Stimulated activated CD4-positive, alpha-beta T cell treated with anti-CD3 and anti-CD28 coated beads, Interleukin-2, amount 100 ng/mL, for 4 hours (primary cell): ENCODE results near the gene BBX.
"Not testable (repeated sequence)": the region's sequence is repeated elsewhere in the genome, so short reads cannot be mapped to it uniquely, and the experiment has no call there.

Experiments used
- DNase-seq: peaks from one replicate; pipeline ENCODE4 v3.0.0-alpha.2; 2020; ENCODE audit warnings: low read depth

Gene BBX

DNA sequence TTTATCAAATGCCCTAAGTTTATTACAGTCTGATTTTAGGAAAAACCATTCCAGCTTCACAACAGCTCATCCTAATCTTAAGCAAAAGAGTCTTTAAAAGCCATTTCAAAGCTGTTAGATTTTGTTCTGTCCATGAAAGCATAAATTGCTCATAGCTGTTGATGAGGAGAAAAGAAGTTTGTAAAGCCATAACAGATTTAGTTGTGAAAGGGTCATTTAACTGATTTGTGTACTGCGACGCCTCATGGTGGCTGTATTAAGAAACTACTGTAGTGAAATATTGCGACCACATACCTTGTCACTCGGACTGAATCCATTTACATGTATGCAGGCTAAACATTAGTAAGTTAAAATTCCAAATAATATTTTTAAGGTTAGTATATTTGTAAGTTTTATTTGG is 20.9 kb downstream of the BBX start:
- DNase-seq, result no peak

DNA sequence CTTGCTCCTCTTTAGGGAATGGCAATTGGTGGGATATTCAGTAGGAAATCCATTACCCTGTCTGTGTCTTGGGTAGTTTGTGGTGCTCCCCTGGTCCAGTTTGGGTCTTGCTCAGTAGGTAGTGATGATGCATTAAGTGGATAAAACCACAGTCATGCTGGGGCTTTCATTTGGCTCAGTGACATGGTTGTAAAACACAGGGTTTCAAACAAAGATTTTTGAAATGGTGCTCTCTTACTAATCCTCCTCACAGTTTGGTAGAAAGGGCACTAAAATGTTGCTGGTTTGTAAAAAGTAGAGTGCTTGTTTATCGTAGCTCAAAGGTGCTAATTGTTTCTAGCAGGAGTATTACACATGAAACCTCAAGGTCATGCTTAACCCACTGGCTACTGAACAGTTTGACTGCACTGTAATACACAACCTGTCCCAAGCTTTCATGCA is 22.9 kb downstream of the BBX start:
- DNase-seq, result no peak

DNA sequence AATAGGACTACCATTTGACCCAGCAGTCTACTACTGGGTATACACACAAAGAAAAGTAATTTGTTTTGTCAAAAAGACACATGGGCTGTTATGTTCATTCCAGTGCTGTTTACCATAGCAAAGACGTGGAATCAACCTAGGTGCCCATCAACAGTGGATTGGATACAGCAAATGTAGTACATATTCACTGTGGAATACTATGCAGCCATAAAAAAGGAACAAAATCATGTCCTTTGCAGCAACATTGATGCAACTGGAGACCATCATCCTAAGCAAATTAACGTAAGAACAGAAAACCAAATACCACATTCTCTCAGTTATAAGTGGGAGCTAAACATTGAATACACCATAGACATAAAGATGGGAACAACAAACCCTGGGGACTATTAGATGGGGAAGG is 25.8 kb downstream of the BBX start:
- DNase-seq, result no peak

DNA sequence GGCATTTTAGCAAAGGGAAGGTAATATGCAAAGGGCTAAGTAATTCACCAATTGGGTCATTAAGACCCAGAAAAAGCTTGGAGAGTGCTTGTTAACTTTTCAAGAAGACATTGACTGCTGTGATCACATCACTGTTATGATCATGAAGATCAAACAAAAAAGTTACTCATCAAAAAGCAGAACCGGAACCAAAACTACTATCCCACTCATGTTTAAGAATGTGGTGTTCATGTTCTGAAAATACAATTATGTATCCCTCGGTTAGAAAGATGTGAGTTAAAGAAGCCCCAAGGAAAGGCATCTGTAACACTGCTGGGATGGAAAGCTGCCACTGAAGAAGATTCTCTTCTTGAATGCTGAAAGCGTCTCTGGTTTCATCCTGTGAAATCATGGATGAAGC is 32.6 kb downstream of the BBX start:
- DNase-seq, result no peak

DNA sequence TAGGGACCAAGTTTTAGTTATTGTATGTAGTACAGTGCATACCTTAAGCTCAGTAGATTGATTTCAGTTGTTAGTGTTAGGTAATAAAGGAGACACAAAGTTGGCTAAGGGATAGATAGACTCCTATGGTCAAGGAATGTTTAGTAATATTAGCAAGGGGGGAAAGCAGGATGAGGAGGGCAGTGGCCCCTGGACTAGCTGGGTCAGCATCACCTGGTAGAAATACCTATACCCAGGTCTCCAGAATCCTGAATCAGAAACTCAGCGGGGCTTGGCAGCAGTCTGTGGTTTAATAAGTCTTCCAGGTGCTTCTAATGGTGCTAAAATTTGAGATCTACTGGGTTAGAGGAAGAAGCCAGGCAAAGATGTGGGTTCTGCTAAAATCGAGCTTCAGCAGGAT is 35.0 kb downstream of the BBX start:
- no peak for DNase-seq

DNA sequence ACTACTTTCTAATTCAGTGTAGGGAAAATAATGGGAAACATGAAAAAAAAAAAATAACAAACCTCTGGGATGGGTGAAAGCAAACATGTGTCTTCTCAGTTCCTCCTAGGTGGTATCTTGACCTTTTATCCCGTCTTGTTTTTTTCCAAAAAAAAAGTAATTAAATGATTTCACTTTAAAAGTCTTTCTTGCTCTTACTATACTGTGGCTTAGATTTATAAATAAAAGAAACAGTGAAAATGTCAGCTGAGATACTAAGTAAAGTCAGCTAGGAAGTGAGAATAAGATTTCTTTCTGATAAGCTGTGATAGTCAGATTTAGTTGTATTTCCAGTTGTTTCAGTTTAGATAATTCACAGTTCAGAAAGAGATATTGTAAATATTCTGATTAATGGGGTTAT is 37.4 kb downstream of the BBX start:
- DNase-seq, result no peak

DNA sequence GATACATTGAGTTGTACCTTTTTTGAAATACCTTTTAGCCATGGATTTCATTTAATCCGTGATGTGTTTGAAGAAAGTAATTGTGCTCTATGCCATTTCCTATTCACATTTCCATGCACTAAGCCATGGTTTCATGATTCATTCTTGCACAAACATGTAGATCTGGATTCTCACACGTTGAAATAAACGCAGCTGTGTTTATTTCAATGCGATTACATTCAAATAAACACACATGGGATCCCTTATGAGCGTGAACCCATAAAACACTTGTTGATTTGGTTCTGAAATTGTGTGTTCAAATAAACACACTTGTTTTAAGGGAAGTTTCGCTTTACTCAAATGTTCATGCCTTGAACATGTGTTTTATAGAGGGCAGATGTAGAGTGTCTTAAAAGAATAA is 39.2 kb downstream of the BBX start:
- DNase-seq, result no peak

DNA sequence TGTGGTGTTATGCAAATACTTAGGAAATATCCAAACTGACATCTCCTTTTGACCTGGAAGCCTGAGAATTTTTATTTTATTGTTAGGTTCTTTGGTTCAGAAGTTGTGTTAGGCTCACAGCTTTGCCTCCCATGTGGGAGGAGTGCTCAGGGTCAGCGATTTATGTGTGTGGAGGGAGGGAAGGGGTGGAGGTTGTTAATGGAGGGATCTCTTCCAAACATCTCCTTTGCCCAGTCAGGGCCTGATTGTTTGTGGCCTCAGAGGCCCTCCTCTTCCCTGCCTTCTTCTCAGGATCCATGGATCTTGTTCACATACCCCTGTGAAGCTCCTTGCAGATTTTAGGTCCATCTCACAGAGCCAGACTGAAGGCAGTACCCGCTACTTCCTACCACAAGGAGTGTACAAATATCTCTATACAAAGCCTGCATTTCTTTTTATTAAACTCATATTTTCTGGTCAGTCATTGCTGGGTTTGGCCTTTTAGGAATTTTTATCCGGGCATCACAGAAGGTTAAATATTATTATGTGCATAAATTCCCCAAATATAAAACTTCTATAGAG is 40.3 kb downstream of the BBX start:
- no peak for DNase-seq

DNA sequence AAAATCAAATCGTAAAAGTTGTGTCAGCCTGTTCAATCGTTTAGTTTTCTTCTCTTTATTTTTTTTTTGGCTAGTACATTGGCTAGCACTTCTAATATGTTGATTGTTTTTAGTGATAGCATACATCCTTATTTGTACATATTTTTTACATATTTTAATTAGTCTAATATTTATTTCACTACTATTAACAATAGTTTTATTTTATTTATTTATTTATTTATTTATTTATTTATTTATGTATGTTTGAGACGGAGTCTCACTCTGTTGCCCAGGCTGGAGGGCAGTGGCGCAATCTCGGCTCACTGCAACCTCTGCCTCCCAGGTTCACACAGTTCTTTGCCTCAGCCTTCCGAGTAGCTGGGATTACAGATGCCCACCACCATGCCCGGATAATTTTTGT is 42.5 kb downstream of the BBX start:
- not testable (repeated sequence) for DNase-seq

DNA sequence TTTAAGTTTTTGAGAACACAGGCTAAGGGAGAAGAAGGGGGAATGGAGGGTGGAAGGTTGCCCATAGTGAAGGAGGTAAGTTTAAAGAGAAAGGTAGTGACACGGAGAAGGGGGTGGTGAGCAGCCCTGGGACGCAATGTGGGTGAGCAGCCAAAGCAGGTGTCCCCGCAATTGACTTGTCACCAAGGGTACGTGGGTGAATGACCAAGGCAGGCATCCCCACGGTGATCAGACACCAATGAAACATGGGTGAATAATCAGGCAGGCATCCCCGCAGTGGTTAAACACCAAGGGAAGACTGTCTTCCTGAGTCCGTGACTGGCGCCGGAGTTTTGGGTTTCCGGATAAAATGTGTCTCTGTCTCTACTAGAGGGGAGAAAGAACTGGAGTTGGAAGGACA is 48.3 kb downstream of the BBX start:
- DNase-seq, result not testable (repeated sequence)

DNA sequence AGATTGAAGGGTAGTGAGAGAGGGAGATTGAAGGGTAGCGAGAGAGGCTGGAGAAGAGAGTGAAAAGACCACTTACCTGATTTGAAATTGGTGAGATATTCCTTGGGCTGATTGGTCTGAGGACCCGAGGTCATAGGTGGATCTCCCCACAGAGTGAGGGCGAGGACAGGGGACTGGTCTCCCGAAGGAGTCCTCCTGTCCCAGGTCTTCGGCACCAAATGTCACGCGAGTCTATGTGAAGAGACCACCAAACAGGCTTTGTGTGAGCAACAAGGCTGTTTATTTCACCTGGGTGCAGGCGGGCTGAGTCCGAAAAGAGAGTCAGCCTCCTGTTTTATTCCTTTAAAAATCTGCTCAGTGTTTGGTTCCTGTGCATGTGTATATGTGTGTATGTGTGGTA is 48.7 kb downstream of the BBX start:
- DNase-seq, result not testable (repeated sequence)

DNA sequence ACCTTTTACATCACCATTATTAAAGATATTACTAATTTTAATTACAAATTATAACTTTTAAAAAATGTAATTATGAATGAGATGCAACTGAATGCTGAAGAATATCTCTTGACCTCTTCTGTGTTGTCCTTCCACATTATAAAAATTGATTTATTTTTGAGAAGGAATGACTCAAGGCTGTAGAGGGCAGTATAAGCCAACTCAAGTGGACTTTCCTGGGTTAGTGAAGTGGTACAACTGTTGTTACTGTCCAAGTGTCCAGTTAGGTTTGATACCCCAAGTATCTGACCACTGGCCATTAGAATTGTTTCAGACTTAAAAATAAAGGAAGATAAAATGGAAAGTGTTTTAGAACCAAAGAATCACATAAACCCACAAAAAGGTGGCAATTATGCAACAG is 51.9 kb downstream of the BBX start:
- no peak for DNase-seq

DNA sequence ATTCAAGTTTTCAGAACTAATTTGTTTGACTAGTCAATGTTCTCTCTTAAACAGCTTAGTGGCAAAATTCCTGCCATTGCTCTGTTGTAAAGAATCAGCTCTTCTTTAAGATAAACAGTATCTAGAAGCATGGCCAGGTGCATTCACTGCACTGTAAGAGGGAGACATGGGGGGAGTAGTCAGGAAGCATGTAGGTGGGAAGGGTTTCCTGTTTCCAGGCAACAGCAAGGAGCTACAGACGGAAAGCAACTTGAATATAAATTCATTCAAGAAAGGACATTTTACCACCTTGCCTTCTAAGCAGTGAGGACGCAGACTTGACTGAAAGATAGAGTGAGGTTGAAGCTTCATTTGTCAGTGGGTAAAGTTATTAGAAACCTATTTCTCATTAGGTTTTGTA is 55.3 kb downstream of the BBX start:
- no peak for DNase-seq

DNA sequence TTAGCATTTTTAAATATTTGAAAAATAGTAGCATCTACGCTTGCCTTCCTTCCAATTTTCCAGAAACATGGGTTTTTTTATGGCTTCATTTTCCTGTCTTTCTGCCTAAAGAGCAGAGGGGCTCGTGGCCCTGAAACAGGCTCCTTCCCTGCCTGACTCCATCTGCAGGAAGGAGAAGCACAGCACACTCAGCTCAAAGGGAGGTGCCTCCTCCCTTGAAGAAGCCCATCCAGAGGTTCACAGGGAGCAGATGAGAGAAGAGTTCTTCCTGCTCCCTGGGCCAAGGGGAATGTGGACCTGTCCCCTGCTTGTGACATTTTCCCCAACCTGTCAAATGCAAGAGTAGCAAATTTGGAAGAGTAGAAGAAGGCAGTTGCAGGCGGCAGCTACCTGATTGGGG is 55.8 kb downstream of the BBX start:
- DNase-seq, result no peak

DNA sequence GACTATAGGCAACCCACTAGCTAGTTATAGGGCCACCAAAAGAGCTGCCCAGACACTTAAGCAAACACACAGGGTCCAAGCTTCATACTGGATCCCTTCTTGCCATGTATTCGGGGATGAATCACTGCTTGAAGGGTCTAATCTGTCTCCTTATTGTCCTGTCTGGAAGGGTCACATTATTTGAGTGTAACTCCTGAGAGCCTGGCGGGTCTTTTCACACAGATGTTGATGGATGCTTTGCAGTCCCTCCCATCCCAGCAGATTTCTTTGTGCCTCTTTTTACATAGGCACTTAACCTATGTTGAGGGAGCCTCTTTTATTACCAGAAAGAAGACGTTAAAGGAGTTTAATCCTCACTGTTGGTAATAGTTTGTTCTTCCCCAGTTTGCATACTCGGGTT is 56.6 kb downstream of the BBX start:
- DNase-seq, result no peak

DNA sequence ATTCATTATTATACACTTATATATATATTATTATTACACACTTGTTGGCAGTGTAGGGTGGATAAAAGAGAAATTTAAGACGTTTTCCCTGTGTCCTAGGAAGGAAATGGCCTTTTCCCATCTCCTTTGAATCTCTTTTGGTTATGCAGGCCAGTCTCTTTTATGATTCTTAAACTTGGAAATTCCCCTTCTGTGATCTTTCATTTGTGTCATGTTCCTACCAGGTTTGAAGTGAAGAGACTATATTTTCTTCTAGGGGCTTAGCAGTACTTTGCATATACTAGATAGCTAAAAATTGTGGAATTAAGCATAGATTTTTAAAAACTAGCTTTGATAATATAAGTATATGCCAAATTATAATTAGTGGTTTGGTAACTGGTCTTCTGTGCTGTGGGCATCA is 58.5 kb downstream of the BBX start:
- no peak for DNase-seq

DNA sequence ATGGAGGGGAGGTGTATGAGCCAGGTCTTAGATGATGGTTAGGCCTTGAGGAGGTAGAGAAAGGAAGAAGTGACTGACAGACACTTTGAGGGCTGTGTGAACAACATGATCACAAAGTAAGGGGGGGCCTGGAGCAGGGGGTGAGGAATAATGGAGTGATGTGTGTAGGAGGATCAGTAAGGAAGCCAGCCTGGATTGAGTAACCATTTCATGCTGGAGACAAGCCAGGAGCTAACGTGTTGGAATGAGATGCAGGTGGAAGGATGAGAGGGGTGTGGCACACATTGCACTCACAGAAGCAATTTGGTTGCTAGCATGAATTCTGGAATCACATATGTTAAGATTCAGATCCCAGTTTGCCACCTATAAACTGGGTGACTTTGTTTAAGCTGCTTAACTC is 65.5 kb downstream of the BBX start:
- DNase-seq, result no peak

DNA sequence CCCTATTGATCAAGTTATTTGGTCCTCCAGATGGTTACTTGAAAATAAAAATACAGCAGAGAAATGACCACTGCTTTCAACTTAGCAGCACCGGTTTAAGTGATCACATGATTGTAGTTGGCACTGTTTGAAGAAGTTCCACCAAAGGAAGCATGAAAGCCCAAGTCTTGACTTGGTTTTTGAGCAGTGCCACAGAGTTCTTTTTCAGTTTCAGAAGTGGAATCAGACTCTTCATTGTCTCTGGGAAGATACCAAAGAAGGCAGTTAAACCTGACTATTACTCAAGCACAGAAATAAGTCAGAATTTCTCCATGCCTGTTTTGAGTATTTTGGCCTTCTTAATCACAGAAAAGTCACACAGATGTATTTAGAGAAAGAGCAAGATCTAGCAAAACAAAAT is 66.7 kb downstream of the BBX start:
- DNase-seq, result no peak

DNA sequence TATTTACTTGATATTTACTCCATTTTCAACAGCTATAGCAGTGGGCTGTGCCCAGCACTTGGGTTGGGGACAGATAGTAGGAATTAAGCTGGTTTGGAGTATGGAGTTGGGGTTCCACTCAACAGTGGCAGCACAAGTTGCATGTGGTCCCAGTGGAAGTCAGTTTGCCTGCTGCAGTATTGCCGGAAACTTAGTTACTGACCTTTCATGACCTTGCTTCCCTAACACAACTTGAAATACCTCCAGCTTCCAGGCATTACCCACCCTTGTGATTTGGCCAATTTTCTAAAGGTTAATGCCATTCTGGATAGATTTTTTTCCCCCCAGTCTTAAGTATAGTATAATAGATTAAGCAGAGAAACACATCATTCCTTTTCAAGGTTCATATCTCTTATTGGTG is 68.0 kb downstream of the BBX start:
- no peak for DNase-seq

DNA sequence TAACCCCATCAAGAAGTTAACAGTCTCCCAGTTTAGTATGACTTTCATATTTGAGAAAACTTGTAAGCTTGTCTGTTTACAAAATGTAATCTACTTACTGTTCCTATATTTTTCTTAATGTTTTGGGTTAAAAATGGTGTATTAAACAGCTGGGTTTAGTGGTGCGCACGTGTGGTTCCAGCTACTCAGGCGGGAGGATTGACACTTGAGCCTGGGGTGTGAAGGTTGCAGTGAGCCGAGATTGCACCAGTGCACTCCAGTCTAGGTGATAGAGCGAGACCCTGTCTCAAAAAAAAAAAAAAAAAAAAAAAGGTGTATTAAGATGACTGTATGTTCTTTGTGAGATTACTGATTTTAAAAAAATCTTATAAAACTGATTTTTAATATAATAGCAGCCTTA is 69.3 kb downstream of the BBX start:
- no peak for DNase-seq

DNA sequence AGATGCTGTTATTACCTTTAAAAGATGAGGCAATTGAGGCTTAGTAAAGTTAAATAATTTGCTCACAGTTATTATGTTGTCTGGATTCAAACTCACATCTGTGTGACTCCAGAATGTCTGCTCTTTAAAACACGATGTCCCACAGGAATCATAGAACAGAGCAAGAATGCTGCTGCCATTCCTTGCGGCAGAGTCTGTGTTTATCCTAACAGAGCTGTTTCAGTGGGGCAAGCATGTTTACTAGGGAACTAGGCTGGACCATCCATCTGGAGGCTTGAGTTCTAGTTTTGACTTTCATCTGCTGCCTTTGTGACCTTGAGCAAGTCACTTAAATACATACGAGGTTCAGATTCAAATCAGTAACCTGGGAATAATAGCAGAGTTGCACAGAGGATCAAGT is 72.1 kb downstream of the BBX start:
- no peak for DNase-seq

DNA sequence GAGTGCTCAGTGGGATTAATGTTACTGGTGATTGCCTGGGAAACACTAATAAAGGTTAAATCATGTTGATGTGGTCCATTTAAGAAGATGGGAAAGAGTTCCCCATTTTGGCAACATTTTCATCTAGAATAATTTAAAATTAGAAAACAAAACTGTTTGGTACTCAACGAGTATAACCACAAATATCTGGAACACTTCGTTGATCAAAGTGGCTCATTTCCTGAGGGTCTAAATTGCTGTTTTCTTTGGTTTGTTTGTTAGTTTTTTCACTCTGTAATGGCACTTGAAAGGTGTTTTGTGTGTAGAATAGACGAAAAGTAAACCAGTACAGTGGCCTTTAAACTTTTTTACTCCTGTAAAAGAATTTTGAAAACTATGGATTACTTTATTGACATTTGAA is 73.9 kb downstream of the BBX start:
- DNase-seq, result no peak

DNA sequence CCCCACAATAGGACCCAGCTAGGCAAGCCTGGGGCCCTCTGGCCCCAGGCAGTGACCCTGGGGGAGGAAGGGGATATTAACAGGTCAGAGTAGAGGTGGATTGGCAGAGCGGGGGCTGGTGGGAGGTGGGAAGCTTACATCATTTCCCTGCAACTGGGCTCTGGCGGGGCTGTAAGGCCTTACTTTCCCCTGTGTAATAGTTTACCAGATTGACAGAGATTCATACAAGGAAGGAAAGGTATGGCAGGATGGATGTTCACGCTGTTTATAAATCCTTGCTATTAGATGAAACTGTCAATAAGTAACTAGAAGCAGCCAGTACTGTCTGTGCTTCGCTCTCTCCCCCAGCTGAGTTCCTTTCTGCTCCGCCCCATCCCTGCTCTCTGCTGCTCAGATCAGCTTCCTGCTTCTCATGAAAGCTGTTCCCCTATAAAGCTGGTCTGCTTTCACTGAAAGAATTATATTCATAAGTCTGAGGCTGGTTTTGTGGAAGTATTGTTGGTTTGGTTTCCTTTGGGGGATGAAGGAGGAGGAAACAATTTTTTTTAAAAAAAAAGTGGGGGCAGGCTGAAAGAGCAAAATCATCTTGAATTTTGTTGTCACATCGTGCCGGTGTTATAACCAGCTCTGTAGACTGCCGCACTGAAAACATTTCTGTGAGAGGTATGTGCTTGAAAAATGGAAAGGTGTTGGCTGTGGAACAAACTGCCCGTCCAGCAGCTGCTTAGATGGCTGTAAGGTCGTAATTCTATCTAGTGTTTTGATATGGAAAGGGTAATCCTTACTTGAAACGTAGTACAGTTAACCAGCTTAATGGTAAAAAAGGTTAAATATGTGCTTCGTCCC is 76.4 kb downstream of the BBX start:
- DNase-seq, result peak; percentile 14

DNA sequence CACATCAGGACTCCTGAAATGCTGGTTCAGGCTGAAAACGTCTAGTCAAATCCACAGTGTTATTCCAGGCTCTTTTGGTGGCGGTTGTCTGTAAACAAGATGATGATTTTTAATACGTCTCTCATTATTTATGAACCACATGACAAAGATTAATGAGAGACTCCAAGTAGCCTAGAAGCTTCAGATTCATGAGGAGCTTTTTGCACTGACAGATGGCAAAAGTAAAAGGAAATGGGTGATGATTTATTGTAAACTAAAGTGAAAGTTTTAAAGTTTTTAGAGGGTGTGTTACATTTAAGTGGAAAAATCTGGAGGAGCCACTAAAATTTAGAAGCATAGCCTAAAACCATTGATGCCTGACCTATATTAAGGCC is 77.0 kb downstream of the BBX start:
- DNase-seq, result no peak
